Measurements from ENCODE around the gene SLBP.

GRCh38 chr4:1683736-1684505 is 28.2 kb downstream of the SLBP start, which contains the start of gene FAM53A:
- TF ChIP-seq CTCF (IDR thresholded peaks at IDR 0.05 in 2 of 3, conservative IDR thresholded peaks at IDR 0.05 in 1 of 3; ENCODE audit: control insufficient read depth in 2 of 3, extremely low read depth in 1 of 3, insufficient read depth in 1 of 3, low read depth in 3 of 3, low read length in 3 of 3) (no peak), POLR2A (IDR thresholded peaks at IDR 0.05; ENCODE audit: low read depth, low read length) (peak; percentile 76), E4F1 (IDR thresholded peaks at IDR 0.05; ENCODE audit: borderline replicate concordance, partially characterized antibody) (no peak), EZH2 (IDR thresholded peaks at IDR 0.05; ENCODE audit: borderline replicate concordance, control insufficient read depth, low read depth, low read length) (no peak), PML (IDR thresholded peaks at IDR 0.05; ENCODE audit: low read length) (no peak), SUZ12 (IDR thresholded peaks at IDR 0.05; ENCODE audit: unreplicated experiment) (no peak), POLR2AphosphoS5 (IDR thresholded peaks at IDR 0.05; ENCODE audit: low read length) (no peak), TCF7 (IDR thresholded peaks at IDR 0.05; ENCODE audit: borderline replicate concordance) (no peak), MEF2A (IDR thresholded peaks at IDR 0.05; ENCODE audit: insufficient read depth, low read depth, low read length) (no peak), PBX3 (IDR thresholded peaks at IDR 0.05; ENCODE audit: insufficient replicate concordance, low read depth, low read length) (no peak), SP1 (IDR thresholded peaks at IDR 0.05; ENCODE audit: low read depth, low read length) (peak; percentile 26), YY1 (IDR thresholded peaks at IDR 0.05; ENCODE audit: low read depth, low read length) (no peak), REST (IDR thresholded peaks at IDR 0.05; ENCODE audit: low read depth, low read length) (no peak)

All from GM12878 (cell line).